Measurements from ENCODE around the gene CENPB. TPM values are rescaled to one million over a fixed set of nuclear protein-coding genes. Genes with fewer than 3 reads are reported as not detected.
"Not testable (repeated sequence)": the region's sequence is repeated elsewhere in the genome, so short reads cannot be mapped to it uniquely, and the experiment has no call there.

The CENPB gene
- total RNA-seq (2014; rRNA removed; shearing (Covaris generic)) = 57.7 and 74.5 TPM in 2 replicates

DNA sequence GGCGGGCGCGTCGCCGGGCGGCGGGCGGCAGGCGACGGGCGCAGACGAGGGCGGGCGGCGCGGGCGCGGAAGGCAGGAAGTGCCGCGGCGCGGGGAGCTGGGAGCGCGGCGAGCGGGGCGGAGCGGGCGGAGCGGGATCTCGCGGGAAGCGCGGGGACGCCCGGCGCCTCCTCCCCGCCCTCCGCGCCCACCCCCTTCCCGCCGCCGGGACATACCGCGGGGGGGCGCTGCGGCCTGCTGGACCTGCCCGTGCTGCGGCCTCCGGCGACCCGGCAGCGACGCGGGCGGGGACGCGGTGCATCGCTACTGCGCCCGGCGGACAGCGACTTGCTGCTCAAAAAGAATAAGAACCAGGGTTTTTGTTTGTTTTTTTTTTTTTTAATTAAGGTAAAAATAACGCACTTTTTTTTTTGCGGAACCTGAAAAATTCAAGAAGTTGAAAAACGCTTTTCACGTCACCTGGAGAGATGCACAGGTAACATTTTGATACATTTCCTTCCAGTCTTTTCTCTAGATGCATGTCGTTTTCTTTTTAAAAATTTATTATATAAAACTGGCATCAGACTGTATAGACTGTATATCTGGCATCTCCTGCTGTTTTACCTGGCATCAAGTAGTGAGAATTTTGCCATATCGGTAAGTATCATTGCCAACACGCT is at the start of gene CENPB:
Gene CENPB, minus strand, starts transcription at position 76 of the 659 bp plus-strand sequence. CDS start 257 bp downstream, outside the sequence.
- H3K4me3 ChIP-seq (ENCODE audit: insufficient read depth, low read depth, low read length) = peak within 1 kb of the TSS; percentile 74
- H3K27me3 ChIP-seq (ENCODE audit: control insufficient read depth, insufficient read depth, low read length) = peaks cover 15% of the 10 kb centered on the region
- peak; percentile 99 for DNase-seq
- no peaks in the 10 kb centered on the region for H3K36me3 ChIP-seq (replicated peaks; ENCODE audit: control insufficient read depth, insufficient read depth, low read length)

GRCh38 chr20:3836132-3836531 is 49.6 kb upstream of the CENPB start:
- H3K4me3 ChIP-seq (ENCODE audit: insufficient read depth, low read depth, low read length) = no peak overlapping the region

GRCh38 chr20:3829891-3830290 is 43.4 kb upstream of the CENPB start:
- not testable (repeated sequence) for H3K4me3 ChIP-seq (ENCODE audit: insufficient read depth, low read depth, low read length); DNase-seq; H3K36me3 ChIP-seq (replicated peaks; ENCODE audit: control insufficient read depth, insufficient read depth, low read length); H3K27me3 ChIP-seq (ENCODE audit: control insufficient read depth, insufficient read depth, low read length)

More at GRCh38 chr20:3836132-3836531, 49.6 kb upstream of the CENPB start:
- Histone ChIP-seq H3K27me3 (ENCODE audit: control insufficient read depth, insufficient read depth, low read length) (no peaks in the 10 kb centered on the region), H3K36me3 (replicated peaks; ENCODE audit: control insufficient read depth, insufficient read depth, low read length) (no peaks in the 10 kb centered on the region)
- DNase-seq = no peak

- H3K27me3 ChIP-seq (ENCODE audit: control insufficient read depth, insufficient read depth, low read length) = no peaks in the 10 kb centered on the region
- no peak for DNase-seq
- no peaks in the 10 kb centered on the region for H3K36me3 ChIP-seq (replicated peaks; ENCODE audit: control insufficient read depth, insufficient read depth, low read length)
- no peak overlapping the region for H3K4me3 ChIP-seq (ENCODE audit: insufficient read depth, low read depth, low read length)
These were observed 42.3 kb upstream of the CENPB start for GRCh38 chr20:3828798-3829197.

- no peak for DNase-seq
- Histone ChIP-seq H3K36me3 (replicated peaks; ENCODE audit: control insufficient read depth, insufficient read depth, low read length) (no peaks in the 10 kb centered on the region; the same call in 1 of the 2 replicates), H3K4me3 (ENCODE audit: insufficient read depth, low read depth, low read length) (no peak overlapping the region), H3K27me3 (ENCODE audit: control insufficient read depth, insufficient read depth, low read length) (no peaks in the 10 kb centered on the region)
These were observed 39.9 kb upstream of the CENPB start for GRCh38 chr20:3826420-3826819.

DNA sequence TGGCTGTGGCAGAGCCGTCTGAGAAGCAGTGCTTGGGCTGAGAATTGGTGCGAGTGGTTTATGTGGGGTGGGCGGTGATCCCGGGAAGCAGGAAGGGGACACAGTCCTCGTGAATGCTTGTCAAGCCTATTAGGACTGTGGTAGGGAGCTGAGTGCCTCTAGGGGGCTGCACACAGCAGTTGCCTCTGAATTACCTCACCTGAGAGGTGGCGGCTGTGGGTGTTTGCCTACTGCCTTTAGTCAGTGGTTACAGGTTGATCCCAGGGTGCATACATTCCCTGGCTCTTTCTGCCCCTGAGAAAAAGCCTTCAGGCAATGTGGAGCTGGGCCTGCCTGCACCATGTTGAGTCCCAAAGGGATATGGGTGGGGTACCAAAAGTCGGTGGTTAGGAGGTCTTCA is 39.0 kb upstream of the CENPB start:
- H3K36me3 ChIP-seq (replicated peaks; ENCODE audit: control insufficient read depth, insufficient read depth, low read length) = no peaks in the 10 kb centered on the region; the same call in 1 of the 2 replicates
- DNase-seq = peak; percentile 66
- H3K4me3 ChIP-seq (ENCODE audit: insufficient read depth, low read depth, low read length) = no peak overlapping the region
- H3K27me3 ChIP-seq (ENCODE audit: control insufficient read depth, insufficient read depth, low read length) = no peaks in the 10 kb centered on the region

GRCh38 chr20:3823881-3824280 is 37.3 kb upstream of the CENPB start:
- no peaks in the 10 kb centered on the region; the same call in 1 of the 2 replicates for H3K36me3 ChIP-seq (replicated peaks; ENCODE audit: control insufficient read depth, insufficient read depth, low read length)
- H3K4me3 ChIP-seq (ENCODE audit: insufficient read depth, low read depth, low read length) = no peak overlapping the region
- DNase-seq = peak; percentile 19
- H3K27me3 ChIP-seq (ENCODE audit: control insufficient read depth, insufficient read depth, low read length) = no peaks in the 10 kb centered on the region

- H3K27me3 ChIP-seq (ENCODE audit: control insufficient read depth, insufficient read depth, low read length) = no peaks in the 10 kb centered on the region
- H3K36me3 ChIP-seq (replicated peaks; ENCODE audit: control insufficient read depth, insufficient read depth, low read length) = no peaks in the 10 kb centered on the region; the same call in 1 of the 2 replicates
- H3K4me3 ChIP-seq (ENCODE audit: insufficient read depth, low read depth, low read length) = no peak overlapping the region
- peak; percentile 6 for DNase-seq
These were observed 35.5 kb upstream of the CENPB start for GRCh38 chr20:3821996-3822395.

DNA sequence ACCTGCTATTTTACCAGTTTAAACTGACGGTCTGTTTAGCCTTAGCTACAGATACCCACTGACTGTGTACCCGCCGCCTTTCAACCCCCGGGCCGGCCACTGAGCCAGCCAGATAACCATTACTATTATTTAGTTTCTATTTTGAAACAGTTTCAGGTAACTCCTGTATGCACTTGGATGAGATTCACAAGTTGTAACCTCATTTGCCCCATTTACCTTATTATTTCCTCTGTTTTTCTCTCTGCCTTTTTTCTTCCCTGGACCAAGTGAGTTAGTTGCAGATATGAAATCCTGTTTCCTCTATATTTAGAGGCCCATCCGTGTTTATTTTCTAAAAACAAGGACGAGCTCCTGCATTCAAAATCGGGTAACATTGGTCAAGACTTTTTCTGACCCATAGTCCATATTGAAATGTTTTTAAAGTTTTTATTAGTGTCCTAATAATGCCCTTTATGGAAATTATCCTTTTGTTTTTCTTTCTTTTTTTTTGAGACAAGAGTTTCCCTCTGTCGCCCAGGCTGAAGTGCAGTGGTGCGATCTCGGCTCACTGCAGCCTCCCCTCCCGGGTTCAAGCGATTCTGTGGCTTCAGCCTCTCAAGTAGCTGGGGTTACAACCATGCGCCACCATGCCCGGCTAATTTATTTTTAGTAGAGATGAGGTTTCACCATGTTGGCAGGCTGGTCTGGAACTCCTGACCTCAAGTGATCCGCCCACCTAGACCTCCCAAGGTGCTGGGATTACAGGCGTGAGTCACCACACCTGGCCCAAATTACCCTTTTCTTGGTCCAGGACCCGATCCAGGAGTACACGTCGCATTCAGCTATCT is 34.6 kb upstream of the CENPB start:
- H3K27me3 ChIP-seq (ENCODE audit: control insufficient read depth, insufficient read depth, low read length) = no peaks in the 10 kb centered on the region
- no peaks in the 10 kb centered on the region; the same call in 1 of the 2 replicates for H3K36me3 ChIP-seq (replicated peaks; ENCODE audit: control insufficient read depth, insufficient read depth, low read length)
- peak overlapping the region; percentile 90 for H3K4me3 ChIP-seq (ENCODE audit: insufficient read depth, low read depth, low read length)
- DNase-seq = no peak

DNA sequence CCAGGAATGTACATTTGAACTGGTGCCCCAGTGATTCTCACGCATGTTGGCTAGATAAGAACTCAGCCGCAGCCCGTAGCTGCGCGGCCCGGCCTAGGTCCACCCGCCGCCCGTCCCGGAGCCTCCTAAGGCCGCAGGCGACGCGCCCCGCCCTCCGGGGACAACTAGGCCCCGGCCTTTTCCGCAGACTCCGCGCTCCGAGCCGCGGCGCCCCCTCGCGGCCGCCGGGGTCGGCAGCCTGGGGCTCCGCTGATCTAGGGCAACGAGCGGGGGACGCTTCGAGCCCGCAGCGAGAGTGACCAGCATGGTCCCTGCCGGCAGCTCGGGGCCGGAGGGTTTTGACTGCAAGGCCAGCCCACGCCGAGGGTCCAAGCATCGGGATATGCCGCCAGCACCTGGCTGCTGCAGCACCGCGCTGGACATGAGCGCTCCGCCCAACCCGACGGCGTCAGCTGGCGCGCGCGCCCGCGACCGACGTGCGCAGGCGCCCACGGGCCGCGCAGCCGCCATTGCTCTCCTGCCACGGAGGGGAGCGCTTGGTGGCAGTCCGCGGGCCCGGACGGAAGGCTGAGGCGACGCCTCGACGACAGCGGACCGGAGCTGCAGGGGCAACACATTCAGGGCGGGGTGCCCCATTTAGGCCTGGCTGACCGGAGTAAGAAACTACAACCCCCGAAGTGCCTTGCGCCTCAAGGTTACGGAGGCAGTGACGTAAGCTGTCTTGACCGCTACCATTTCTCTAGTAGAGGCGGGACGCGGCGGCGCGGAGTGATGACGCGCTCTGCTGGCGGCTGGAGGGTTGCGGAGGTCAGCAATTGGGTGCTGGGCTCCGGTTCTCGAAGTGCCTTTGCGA is 33.7 kb upstream of the CENPB start, which contains the start of gene AP5S1:
Gene AP5S1, plus strand, starts transcription at position 500 of the 853 bp plus-strand sequence. CDS start 1,571 bp downstream, outside the sequence.
- DNase-seq = peak; percentile 98
- Histone ChIP-seq H3K27me3 (ENCODE audit: control insufficient read depth, insufficient read depth, low read length) (no peaks in the 10 kb centered on the region), H3K36me3 (replicated peaks; ENCODE audit: control insufficient read depth, insufficient read depth, low read length) (no peaks in the 10 kb centered on the region; the same call in 1 of the 2 replicates), H3K4me3 (ENCODE audit: insufficient read depth, low read depth, low read length) (peak within 1 kb of the TSS; percentile 90)

DNA sequence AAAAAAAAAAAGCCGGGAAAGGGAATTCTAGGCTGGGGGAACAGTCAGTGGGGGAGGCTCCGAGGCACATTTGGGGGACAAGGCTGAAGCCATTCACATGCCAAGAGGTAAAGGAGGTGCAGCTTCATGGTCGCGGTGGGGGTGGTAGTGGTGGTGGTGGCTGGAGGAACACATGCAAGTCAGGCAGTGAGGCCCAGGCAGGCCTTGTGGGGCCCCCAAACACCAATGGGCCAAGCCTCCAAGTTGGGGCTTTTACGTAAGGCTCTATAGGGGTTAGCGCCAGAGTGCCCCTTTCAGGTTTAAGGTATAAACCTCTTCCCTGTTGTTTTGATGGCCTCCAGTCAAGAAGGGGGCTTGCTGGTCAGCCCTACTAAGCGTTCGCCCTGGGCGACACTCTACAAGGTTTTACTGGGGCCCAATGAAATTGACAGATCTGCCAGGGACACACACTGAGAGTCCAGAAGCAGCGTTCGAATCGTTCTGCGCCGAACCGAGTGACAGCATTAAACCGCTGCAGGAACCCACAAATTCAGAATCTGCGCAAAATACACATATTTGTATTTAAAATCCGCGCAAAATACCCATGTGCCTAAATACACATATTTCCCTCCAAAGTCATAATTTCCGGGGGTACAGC is 33.0 kb upstream of the CENPB start:
- Histone ChIP-seq H3K36me3 (replicated peaks; ENCODE audit: control insufficient read depth, insufficient read depth, low read length) (no peaks in the 10 kb centered on the region; the same call in 1 of the 2 replicates), H3K4me3 (ENCODE audit: insufficient read depth, low read depth, low read length) (peak overlapping the region; percentile 90), H3K27me3 (ENCODE audit: control insufficient read depth, insufficient read depth, low read length) (no peaks in the 10 kb centered on the region)
- DNase-seq = peak; percentile 37

DNA sequence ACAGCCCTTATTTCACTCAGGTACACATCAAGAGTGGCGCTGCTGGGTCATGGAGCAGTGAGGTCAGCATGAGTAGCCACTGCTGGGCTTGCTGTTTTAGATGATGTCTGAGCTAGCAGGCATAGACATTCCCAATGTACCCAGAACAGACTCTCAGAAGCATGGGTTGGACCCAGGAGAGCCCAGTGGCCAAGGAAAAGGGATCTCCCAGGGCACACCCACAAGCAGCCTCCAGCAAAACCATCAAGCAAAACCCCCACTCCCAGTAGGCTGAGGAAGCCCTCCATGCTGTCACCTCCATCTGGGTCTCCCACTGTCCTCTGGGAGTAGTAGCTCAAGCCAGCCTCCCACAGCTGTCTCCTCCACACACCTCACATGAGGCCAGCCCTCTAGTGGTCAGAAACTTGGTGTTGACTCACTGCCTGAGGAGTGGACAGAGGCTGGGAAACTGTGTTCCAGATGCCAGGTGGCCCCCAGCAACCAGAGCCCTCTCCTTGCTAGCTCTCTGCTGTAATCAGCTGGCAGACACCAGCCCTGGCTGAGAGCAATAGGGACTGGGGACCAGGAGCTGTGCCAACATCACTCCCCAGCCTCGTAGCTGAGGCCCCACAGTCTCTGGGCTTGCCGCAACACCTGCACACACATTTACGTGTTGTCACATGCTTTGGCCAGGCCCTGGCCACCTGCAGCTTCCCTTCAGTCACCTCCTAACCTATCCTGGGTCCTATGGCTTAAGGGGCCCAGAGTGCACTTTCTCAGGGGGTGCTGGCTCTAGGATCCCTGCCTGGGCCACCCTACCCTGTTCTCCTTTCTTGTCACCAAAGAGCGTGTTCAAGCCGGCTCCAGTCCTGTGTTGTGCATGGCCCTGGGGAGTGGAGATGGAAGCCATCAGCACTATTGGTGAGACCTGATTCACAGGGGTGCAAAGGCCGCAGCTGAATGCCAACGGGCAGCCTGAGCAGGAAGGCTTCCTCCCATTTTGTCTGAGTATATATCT is 31.9 kb upstream of the CENPB start:
- DNase-seq = peak; percentile 85
- no peaks in the 10 kb centered on the region for H3K27me3 ChIP-seq (ENCODE audit: control insufficient read depth, insufficient read depth, low read length)
- no peak overlapping the region for H3K4me3 ChIP-seq (ENCODE audit: insufficient read depth, low read depth, low read length)

More for the DNA sequence above, 31.9 kb upstream of the CENPB start:
- no peaks in the 10 kb centered on the region; the same call in 1 of the 2 replicates for H3K36me3 ChIP-seq (replicated peaks; ENCODE audit: control insufficient read depth, insufficient read depth, low read length)
